NCI-H1436 (cell line): ENCODE data around the gene FILIP1.

ENCODE experiments used
- DNase-seq: peaks from one replicate; lab custom pipeline; 2025; lab: John Stamatoyannopoulos, UW

The FILIP1 gene

DNA sequence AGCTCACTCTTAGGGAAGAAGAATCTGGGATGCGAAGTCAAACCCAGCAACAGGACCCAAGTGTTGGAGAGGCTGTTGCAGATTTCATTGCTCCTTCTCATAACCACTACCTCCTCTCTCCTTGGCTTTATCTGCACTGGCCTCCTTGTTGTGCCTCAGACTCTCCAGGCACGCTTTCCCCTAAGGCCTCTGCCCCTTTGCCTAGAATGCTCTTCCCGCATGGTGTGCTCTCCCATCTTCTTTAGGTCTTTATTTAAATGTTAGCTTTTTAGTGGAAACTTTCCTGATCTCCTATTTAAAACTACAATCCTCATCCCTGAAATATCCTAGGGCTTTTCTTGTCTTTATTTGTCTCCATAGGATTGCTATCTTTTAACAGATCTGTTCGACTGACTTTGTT lies 114.1 kb downstream of the FILIP1 start:
- DNase-seq: no peak

DNA sequence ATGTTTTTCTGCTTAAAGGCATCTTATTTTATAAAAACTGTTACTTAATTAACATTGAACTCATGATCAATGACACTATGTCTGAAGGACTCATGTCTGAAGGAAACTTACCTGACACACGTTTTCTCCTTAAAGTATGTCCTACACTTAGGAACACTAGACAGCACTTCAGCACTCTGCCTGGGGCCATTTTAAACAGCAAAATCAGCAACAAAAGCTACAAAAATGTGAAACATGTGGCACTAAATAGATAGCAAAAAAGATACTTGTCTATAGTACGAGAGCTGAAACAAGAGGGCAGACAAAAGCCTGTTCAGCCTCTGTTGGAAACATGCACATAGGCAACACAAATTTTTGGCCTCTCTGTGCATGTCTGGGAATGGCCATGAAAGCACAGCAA lies 115.5 kb downstream of the FILIP1 start:
- no peak for DNase-seq

DNA sequence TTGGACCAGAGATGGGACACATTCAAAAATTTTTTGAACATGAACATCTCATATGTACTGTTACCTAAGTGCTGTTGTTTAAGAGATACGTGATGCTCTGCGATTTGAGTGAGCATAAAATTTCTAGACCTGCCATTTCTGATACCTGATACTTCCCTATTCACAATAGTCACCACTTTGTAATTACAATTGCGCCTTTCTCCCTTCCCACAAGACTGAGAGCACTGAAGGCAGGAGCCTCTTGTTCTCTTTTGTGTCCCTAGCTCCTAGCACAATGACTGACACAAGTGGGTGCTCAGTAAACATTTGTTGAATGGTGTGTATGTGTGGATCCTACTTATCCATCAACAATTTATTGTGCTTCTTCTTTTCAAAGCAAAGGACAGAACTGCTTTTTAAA lies 116.2 kb downstream of the FILIP1 start:
- DNase-seq: peak; percentile 26

GRCh38 chr6:75376347-75377024 lies 117.1 kb downstream of the FILIP1 start:
- DNase-seq: no peak

DNA sequence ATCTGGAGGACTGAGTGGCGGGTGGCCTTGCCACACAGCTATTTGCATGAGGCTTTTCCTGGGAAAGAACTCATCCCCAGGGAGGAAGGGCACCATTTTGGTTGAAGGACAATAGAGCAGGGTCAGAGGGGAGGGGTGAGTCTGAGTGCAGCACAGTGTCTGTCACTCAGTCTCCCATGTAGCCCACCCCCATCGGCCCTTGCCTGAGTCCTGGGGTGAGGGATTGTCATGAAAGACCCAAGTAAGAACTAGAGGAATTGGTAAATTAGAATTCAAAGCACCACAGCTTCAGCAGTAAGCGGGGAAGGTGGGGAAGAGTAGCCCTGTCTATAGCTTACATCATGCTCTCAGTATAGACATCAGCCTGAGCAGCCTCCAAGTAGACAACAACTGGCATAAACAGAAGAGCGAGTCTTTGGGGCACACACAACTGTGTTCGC lies 118.6 kb downstream of the FILIP1 start:
- no peak for DNase-seq

DNA sequence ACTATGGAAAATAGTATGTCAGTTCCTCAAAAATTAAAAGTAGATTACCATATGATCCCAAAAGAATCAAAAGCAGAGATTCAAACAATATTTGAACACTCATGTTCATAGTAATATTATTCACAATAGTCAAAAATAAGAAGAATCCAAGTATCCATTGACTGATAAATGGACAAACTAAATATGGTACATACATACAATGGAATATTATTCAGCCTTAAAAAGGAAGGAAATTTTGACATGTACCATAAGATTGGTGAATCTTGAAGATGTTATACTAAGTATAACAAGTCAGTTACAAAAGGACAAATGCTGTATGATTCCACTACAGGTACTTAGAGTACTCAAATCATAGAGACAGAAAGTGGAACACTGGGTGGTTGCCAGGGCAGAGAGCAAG lies 120.7 kb downstream of the FILIP1 start:
- DNase-seq: no peak

GRCh38 chr6:75370011-75370410 lies 123.6 kb downstream of the FILIP1 start:
- no peak for DNase-seq

DNA sequence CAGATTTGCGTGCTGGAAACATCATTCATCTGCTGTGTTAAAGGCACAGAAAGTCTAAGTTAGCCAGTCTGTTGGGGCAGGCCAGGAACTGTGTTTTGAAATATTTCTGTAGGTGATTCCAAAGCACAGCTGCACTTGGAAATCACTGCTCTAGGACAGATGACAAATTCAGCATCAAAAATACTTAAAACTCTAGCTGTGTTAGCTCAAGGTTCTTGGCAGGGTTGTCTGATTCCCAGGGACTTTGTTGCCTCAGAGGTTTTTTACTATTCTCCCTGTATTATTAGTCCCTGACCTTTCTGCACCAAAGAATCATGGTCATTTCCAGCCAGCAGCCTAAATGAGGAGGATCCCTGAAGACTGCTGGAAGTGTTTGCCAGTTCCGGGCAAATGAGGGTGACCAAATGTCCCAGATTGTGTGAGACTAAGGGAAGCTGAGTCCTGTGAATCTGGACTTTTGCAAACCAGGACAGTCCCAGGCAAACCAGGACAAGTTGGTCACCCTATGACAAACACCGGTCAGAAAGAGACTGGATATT lies 124.7 kb downstream of the FILIP1 start:
- DNase-seq: no peak

GRCh38 chr6:75368151-75368779 lies 125.3 kb downstream of the FILIP1 start:
- peak; percentile 11 for DNase-seq

DNA sequence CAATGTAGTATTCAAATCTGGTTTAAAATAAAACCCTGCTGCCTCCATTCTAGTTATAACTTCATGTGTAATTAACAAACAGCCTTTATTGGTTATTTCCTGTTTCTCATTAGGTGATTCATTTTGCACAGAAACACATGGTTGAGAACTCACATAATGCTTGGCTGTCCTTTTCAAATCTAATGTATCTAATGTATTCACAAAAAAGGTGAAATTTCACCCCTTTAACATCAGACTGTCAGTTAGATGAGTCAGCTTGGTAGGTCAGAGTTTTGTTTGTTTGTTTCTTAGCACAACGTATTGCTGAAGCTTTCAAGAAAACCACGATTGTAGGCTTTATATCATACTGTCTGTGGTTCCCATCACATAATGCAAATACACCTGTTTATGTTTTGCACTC lies 130.3 kb downstream of the FILIP1 start:
- DNase-seq: no peak

DNA sequence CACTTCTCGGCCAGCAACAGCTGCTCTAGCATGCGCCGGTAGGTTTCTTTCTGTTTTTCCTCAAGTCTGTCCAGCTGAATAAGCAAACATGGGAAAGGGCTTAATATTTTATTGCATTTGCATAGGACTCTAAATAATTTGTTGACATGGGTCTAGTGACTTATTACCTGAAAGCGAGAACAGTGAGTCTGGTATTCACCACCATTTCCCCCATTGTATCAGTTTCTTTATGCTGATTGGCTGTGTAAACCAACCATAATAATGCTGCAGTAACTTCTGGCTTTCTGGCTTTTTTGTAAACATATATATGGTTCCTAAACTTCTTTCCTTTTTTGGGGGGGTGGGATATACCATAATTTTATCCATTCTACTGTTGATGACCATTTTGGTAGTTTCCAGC lies 140.0 kb downstream of the FILIP1 start:
- no peak for DNase-seq

DNA sequence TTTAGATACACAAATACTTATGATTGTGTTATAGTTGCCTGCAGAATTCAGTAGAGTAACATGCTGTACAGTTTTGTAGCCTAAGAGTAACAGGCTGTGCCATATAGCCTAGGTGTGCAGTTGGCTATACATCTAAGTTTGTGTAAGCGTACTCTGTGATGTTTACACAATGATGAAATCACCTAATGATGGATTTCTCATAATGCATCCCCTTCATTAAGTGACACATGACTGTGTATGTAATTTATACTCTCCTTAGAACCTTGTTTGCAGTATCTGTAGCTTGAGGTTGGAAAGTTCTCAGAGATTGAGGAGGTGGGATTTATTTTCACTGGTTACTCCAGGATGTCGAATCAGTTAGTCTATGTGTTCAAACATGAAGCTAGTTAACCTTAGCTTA lies 142.0 kb downstream of the FILIP1 start:
- no peak for DNase-seq

DNA sequence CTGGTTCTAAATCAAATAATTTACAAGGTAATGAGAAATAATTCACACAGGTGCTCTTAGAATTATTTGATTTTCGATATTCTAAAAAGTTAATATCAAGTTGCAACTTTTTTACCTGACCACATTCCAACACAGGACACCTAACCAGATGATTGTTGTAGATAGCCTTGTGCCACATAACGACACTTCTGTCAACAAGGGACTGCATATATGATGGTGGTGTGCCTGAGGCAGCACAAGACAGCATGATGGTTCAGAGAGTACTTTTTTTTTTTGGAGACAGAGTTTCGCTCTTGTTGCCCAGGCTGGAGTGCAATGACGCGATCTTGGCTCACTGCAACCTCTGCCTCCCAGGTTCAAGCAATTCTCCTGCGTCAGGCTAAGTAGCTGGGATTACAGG lies 142.8 kb downstream of the FILIP1 start:
- no peak for DNase-seq

DNA sequence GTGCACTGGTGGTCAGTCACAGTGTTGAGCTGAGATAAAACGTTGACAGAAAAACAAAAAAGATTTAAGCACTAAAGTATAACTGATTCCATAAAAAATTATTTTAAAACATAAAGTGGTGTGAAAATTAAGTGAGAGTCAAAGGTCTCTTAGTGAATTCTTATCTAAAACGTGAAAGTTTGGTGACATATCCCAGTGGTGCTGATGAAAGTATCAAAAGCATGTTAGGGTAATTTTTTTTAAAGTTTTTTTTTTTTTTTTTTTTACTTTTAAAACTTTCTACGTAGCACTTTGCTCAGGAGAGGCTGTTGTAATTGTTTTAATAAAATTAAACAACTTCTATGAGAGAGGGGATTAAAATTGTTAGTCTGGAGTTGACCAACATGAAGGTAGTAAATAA lies 143.4 kb downstream of the FILIP1 start:
- no peak for DNase-seq

- no peak for DNase-seq
These were observed 144.2 kb downstream of the FILIP1 start for GRCh38 chr6:75349262-75349984.

DNA sequence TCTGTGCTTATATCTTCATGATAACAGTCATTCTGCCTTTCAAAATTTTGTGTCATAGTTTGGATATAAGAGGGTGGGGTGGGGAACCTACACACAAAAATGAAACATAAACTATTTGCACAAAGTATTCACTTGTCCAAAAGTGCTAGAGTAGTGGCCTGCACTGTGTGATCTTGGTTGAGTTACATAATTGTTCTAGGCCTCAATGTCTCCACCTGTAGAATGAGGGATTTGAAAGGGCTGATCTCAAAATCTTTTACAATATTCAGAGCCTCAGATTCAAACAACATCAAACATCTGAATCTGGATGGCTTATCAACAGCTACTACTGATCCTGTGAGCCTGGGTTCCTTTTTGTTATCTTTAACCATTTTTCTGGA lies 144.7 kb downstream of the FILIP1 start:
- no peak for DNase-seq

GRCh38 chr6:75347898-75348610 lies 145.5 kb downstream of the FILIP1 start:
- no peak for DNase-seq

GRCh38 chr6:75345413-75345812 lies 148.2 kb downstream of the FILIP1 start:
- no peak for DNase-seq

- DNase-seq: no peak
These were observed 149.1 kb downstream of the FILIP1 start for GRCh38 chr6:75344455-75344854.

DNA sequence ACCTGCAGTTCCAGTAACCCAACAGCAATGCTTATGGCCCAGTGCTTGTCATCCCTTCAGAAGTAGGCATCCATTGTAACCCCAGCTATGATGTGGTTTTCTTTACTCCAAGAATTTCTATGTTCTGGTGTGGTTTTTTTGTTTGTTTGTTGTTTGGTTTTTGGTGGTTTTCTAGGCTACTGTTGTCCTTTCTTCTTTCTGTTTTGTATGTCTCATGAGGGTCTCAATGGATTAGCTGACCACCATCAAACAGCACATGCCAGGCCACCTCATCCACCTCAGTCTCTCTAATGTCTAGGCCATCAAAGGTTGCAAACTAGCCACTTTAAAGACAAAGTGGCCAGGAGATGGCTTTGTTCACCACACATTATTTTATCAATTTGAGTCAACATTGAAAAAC lies 149.6 kb downstream of the FILIP1 start:
- no peak for DNase-seq

DNA sequence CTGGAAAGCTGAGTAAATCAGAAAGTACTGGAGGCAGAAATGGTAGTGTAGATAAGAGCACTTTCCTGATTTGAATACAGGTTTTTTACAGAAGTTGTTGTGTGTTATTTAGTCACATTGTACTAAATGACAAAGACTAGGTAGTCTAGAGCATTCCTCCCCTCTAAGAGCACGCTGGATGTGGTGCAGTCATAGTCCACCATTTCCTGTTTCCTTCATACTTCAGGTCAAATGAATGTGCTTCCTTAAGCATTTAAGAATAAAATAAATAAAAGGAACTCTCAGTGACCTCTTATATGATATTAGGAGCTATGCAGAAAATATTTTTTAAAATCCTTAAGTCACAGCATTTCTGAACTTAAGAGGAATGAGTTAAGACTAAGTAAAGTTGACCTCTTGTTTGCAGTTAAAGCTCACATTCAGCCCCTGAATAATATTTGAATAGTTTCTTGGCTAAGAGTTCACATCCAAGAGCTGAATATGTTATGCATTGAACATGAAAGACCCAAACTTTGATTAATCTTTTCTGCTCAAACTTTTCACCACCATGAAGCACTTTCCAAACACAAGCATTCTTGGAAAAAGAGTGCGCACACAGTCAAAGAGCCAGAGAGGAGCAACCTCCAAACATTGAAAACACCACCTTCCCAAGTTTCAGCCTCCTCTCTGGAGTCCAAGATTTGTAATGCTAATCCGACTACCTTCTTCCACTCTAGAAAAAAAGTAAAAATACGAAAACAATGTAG lies 155.6 kb downstream of the FILIP1 start:
- no peak for DNase-seq
